HG02970 (cell line): ENCODE measurements around the gene CDK14.

Experiments
- ATAC-seq: cut with Tn5 transposase; IDR thresholded peaks from one replicate; pipeline ENCODE4 v1.9.1; 2021; ENCODE audit warnings: mild to moderate bottlenecking, moderate library complexity, moderate number of reproducible peaks; ENCODE audit not compliant: unreplicated experiment, low FRiP score

The CDK14 gene

GRCh38 chr7:90977056-90977455, 380.9 kb downstream of the CDK14 start:
- no peak for ATAC-seq

- no peak for ATAC-seq
Observed at GRCh38 chr7:90980545-90980944, 384.4 kb downstream of the CDK14 start.

DNA sequence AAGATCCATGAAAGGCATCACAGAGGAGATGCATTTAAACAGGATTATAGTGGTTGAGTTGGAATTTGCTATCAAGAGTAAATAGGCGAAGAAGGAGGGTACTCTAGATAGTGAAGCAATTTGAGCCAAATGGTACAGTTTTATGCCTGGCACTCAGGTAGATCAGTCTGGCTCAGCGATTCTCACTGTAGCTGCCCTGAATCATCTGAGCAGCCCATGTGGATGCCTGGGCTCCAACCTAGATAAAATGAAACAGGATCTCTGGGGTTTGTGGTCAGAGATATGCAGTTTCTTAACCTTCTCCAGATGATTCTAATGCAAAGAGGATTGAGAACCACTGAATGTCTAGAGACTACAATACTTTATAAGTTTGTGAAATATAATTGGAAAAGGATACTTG, 386.1 kb downstream of the CDK14 start:
- ATAC-seq = no peak

- no peak for ATAC-seq
Observed at GRCh38 chr7:90984692-90985091, 388.6 kb downstream of the CDK14 start.

GRCh38 chr7:90988516-90988915, 392.4 kb downstream of the CDK14 start:
- no peak for ATAC-seq

DNA sequence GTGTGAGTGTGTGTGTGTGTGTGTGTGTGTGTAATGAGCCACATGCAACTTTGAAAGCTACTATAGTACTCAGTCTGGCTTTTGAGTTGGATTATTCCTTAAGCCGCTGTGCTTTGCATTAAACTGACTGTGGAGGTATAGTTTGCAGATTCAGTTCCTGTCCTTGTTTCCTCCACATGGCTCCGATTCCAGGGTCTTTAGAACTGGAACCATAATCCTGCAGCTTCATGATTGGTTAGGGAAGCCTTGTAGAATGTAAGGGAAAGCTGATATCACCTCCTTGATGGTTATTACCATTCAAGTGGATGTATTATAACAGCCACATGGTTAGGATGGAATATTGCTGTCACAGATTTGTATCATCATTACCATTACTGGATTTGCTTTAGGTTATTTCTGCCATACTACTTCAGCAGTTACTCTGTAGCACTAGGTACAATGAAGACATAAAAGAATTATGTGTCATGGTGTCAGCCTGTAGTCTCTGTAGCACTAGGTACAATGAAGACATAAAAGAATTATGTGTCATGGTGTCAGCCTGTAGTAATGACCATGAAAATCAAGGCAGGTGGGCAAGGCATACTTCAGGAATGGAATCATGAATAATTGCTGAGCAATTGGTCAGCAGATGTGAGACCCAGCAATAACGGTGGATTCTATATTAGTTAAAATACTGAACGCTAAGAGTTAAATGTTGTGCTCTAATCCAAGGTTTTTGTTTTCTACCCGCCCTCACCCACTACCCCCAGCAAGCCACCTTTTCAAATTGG, 393.1 kb downstream of the CDK14 start:
- ATAC-seq = no peak

GRCh38 chr7:90994121-90994520, 398.0 kb downstream of the CDK14 start:
- no peak for ATAC-seq

DNA sequence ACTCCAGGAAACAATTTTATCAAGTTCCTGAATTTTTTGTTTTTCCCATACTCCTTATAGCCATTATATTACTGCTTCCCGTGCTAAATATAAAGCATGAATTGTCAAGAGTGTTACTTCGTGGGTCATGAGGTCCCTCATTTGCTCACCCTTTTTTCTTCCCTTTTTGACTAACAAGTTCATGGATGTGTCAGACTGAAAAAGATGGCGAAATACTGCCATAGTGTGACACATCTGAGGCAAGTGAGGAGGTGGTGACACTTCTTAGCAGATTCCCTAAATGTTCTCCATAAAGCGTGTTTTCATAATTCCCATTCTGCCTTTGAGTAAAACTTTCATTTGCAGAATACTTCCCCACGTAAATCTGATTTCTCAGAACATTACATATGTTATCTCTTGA, 398.5 kb downstream of the CDK14 start:
- ATAC-seq = no peak

DNA sequence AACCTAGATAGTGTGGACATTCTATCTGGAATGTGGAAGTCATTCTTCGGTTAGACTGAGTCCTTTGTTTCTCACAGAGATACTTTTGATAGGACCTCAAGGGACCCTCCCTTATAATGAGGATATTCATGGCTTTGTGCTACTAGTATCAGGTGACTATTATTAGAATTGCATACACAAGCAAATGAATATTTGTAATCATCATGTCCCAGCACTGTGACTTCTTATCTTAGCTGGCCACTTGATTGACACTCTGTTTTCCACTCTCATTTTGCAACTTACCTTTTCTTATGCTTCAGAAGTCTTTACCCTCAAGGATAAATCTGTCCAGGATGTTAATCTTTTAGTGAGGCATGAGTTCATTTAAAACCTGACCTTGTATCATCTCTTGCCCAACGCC, 399.9 kb downstream of the CDK14 start:
- ATAC-seq = no peak

DNA sequence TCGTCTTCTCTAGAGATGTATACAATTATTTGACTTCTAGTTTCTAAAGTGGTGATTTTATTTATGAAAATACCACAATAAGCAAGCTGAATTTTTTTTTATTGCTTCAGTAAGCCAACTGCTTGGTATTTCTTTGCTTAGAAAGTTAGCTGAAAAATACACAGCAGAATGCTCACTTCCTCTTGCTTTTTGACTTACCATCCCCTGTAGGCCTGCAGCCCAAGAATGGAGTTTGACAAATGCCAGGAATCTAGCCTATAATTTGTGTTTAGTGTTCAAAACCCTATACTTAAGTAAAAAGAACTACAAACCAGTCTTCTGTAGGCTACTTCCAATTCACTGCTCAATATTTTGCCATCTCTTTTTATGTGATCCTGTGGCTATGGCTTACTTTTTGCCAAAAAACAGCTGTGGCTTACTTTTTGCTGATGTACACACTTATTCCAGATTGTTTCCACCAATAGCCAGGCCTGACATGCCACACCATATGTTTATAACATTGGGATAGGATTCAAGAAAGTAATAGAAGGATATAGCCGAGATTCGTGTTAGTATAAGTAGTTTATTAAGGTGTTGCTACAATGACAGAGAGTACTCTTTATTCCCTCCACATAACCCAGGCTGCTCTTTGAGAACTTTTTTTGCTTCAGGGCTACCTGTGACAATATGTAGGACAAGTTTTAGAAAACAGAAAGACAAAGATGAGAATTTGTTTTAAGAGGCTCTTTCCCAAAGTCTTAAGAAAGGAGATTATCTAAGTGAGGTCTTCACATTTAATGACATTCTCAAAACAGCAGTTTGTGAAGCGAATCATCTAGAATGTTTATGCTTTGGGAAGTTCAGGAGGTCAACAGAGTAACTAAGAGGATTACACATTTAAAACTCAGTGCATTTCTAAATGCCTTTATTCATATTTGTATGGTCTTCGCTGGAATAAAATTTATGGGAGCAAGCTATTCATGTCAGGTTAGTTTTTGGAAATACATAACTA, 404.2 kb downstream of the CDK14 start:
- ATAC-seq = no peak

- no peak for ATAC-seq
Observed at GRCh38 chr7:91005024-91005423, 408.9 kb downstream of the CDK14 start.

DNA sequence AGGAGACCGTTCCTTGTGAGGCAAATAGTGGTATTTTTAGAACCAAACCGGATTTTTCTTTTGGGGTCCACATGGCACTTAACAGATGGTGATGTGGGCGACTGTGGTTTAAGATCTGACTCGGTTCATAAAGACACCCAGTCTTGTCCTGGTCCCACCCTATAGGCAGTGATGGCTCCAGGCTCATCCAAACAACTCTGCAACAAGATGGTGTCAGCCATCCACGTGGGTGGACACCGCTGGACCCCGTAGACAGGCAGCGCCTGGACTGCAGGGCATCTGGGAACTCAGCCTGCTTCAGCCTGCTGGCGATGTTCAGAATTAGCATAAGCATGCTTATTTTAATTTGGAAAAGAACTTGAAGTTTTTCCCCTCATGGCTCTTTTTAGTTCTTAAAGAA, 409.7 kb downstream of the CDK14 start:
- ATAC-seq = no peak

GRCh38 chr7:91007371-91007770, 411.2 kb downstream of the CDK14 start:
- ATAC-seq = no peak

- ATAC-seq = no peak
Observed at GRCh38 chr7:91013078-91013477, 417.0 kb downstream of the CDK14 start.

DNA sequence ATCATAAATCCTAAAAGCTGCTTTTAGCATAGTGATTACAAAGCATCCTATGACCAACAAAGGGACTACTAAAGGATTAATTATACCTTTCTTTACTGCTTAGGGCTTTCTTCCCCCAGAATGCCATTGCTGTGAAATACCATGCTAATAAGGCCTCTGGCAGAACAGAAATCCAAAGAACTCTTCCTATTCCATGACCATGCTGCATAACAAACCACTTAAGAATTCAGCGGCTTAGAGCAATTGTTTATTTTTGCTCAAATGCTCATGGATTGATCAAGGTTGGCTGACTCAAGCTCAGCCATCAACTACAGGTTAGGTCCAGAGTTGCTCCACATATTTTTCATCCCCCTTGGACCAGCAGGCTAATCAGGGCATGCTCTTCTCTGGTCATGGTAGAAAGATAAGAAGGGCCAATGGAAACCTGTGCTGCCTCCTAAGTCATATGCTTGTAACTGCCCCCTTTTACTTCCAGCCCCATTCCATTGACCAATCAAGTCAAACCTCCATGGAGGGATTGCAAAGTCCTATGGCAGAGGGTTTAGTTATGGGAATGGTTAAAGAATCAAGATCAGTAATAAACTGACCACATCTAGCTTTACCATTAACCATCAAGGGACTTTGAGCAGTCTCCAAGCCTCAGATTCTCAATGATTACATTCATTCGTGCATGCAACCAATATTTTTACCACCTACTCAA, 423.7 kb downstream of the CDK14 start:
- no peak for ATAC-seq

DNA sequence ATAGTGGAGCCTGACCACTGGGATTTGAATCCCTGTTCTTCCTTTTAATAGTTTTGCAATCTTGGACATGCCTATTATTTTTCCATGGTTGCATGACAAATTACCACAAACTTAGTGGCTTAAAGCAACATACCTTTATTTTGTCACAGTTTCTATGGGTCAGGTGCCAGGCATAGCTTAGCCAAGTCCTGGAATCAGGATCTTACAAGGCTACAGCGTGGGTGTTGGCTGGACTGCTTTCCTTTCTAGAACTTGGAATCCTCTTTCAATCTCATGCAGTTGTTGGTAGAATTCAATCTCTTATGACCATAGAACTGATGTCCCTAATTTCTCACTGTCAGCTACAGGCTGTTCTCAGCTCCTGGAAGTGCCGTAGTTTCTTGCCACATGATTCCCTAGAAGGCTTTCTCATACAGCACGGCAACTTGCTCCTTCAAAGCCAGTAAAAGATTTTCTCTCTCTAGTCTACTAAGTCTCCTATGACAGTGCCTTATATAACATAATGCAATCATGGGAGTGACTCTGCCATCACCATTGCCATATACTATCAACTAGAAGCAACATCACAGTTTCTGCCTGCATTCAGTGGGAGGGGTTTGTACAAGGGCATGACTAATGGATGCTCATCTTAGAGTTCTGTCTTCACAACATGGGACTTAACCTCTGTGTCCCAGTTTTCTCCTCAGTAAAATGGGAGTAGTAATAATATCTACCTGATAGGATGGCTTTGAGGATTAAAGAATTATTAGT, 424.7 kb downstream of the CDK14 start:
- ATAC-seq = no peak

DNA sequence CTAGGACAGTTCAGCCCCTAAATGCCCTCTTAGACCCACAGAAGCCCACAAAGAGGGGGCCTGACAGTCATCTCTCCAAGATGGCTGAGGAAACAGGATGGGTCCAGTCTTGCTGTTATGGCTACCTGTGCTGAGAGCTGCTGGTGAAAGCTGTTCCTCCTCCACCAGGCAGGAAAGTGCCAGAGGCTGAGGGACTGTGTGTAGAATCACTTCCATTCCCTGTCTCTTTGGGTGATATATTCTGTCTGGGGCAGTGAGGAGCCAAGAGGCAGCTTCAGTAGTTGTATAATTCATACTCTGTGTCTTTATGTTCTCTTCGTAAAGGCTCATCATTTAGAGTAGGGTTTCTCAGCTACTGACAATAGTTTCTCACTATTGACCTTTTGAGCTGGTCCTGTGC, 425.8 kb downstream of the CDK14 start:
- no peak for ATAC-seq

GRCh38 chr7:91025906-91026390, 429.8 kb downstream of the CDK14 start:
- ATAC-seq = no peak

DNA sequence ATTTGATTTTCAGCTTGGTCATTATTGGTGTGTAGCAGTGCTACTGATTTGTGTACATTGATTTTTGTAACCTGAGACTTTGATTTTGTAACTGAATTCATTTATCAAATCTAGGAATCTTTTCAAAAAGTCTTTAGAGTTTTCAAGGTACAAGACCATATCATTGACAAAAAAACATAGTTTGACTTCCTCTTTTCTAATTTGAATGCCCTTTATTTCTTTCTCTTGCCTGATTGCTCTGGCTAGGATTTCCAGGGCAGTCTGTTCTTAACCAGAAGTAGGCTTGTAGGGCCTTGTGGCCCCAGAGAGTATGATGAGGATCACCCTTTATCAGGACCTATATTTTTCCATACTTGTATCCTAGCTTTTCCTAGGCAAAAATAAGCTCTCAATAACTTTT, 433.6 kb downstream of the CDK14 start:
- ATAC-seq = no peak
